ENCODE results near the gene LRP2BP.
"Not testable (repeated sequence)": the region's sequence is repeated elsewhere in the genome, so short reads cannot be mapped to it uniquely, and the experiment has no call there.

Gene LRP2BP

DNA sequence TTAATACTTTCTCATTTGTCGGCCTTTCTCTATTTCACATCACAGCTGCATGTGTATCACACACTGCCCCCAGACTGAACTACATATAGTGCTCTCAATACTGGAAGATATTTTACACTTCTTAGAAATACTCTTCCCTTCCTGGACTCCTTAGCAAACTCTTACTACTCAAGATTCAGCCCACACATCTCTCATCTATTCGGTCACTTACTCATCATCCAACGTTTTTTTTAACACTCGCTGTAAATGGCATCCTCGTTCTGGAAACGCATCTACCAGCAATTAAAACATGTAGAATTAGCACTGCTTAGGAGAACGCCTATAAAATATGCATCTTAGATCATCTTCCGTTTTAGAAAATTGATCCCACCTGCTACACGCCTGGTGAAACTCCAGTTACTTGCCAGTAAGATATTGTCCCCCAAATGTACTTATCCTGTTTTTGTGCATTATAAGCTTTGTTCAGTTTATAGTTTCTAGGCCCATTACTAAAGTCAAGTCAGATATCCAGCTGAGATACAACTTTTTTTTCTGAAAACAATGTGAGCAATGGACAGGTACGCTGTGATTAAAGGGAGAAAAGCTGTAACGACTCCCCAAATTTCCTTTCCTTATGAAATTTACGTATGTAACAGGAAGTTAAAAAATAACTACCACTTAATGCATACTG, 1.0 kb downstream of the LRP2BP start:
- DNase-seq, result no peak

DNA sequence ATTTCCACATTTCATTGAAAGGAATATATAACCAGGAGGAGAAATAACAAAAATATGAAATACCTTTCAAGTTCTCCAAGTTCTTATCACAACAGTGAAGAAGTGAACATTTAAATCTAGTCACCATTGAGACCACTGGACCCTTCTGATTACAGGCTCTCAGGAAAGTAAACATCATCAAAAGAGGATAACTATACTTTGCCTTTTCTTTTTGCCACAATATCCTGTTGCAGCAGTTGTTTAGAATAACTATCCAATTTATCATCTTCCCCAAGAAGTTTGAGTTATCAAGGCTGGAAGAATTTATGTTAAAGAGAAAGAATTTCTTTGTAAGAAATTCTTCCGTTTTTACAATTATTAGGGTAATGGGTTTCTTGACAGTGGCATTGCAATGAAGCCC, 3.6 kb downstream of the LRP2BP start:
- no peak for DNase-seq

DNA sequence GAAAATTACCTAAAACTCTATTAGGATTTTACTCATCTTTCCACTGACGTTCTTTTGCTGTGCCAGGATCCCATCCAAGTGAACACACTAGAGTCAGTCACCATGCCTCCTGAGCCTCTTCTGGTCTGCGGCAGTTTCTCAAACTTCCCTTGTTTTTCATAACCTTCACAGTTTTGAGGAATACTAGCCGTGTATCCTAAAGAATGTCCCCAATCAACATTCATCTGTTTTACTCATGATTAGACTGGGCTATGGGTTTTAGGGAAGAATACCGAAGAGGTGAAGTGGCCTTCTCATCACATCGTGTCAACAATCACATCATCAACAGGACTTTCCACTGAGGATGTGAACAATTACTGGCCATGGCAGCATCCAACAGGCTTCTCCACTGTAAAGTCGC, 4.8 kb downstream of the LRP2BP start:
- DNase-seq, result no peak

DNA sequence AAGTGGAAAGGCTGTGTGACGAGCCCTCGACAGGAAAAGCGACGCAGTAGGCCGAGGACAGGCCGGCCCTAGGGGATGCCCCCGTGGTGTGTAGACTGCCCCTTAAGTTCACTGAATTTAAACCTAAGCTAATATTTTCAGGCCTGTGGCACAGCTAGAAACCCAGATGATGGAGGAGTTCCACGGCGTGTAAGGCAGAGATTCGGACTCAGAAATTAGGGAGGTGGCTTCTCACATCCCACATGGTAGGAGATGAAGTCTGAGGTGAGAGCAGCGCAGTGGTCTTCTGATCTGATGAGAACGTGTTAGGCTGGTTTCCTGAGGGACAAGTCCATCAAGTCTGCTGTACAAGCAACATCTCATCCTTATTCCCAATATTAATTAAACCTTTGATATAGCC, 7.8 kb downstream of the LRP2BP start:
- DNase-seq, result no peak

DNA sequence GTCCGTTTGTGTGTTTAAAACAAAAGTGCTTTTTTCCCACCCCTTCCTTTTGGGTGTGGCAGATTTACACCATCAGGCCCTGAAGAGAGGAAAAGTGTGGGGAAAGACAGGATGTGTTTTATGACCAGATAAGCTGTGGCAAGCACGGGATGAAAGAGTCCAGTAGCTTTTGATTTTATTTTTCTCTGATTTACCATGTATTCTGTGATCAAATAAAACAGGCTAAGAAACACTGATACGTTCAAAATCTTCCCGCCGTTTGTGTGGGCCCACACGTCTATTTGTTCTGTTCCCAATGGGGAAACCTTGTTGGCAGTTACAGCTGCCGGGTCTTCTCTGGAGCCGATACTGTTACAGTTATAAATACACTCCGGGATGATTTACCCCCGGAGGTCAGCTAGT, 10.8 kb downstream of the LRP2BP start:
- DNase-seq, result no peak

DNA sequence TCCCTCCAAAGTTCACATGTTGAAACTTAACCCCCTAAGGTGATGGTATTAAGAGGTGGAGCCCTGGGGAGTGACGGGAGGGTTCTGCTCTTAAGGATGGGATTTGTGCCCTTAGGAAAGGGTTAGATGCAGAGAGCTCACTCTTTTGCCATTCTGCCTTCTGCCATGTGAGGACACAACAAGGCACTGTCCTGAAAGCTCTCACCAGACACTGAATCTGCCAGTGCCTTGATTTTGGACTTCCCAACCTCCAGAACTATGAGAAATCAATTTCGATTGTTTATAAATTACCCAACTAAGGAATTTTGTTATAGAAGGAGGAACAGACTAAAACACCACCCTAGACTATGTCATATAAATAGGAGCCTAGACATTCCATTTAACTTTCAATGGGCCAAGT, 11.7 kb downstream of the LRP2BP start:
- DNase-seq, result no peak

DNA sequence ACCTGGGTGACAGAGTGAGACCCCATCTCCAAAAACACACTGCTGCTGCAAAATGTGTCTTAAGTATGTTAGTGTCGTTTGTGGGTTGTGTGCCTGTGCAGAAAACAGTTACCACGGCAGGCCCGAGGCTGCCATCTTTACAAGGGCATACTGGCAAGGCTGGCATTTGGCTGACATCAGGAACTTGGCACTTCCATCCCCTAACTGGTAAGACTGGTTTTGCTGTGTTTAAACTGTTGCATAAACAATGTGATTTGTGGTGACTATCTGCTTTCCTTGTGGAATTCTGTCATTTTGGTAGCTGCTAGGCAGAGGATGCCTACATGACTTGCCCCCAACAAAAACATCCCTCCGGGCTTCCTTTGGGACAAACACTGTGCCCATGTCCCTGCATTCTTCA, 12.3 kb downstream of the LRP2BP start:
- DNase-seq, result no peak

DNA sequence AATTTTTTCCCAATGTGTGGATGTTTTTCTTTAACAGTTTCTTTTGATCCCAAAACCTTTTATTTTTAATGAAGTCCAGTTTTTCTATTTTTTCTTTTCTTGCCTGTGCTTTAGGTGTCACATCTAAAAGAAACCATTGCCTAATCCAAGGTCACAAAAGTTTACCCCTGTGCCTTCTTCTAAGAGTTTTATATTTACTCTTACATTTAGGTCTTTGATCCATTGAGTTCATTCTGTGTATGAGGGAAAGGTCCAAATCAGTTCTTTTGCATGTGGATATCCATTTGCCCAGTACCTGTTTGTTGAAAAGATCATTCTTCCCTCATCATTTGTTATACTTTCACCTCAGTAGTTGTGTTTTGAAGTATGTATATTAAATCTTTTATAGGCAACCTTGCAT, 13.0 kb downstream of the LRP2BP start:
- no peak for DNase-seq

DNA sequence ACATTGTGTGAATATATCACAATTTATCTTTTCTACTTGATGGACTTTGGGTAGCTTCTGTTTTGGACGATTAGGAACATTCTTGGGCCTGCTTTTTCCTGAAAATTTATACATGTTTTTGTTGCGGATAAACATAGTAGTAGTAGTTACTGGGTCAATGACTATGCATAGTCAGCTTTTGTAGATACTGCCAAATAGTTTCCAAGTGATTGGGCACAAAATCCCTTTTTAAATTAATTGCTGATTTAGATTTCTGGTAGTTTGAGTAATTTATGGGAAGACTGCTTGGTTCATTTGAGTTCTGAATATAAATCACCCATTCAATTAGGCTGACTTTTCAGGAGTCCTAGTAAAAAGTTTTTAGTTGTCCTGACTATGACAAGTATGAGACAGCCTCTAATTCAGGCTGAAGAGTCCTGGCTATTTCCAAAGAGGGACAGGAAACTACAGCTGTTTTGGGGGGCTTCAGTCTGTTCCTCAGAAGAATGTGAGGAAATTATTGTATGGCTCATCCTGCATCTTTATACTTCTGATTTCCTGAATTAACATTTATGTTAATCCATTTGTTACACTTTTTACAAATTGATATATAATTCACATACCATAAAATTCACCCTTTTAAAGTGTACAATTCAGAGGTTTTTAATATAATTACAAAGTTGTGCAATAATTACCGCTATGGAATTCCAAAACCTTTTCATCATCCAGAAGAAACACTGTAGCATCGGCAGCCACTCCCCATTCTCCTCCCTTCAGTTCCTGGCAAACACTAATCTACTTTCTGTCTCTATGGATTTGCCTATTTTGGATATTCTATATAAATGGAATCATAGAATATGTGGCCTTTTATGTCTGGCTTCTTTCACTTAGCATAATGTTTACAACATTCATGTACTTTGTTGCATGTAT, 14.2 kb downstream of the LRP2BP start:
- DNase-seq, result no peak

DNA sequence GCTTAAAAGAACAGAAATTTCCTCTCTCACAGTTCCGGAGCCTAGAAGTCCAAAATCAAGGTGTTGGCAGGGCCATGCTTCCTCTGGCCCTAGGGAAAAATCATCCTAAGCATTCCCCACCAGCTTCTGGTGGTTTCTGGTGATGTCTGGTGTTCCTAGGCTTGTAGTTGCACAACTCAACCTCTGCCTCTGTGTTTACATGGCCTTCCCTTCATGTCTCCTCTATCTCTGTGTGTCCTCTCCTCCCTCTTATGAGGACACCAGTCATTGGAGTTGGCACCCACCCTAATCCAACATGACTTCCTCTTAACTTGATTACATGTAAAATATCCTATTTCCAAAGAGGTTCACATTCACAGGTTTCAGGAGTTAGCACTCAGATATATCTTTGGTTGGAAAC, 15.4 kb downstream of the LRP2BP start:
- no peak for DNase-seq

DNA sequence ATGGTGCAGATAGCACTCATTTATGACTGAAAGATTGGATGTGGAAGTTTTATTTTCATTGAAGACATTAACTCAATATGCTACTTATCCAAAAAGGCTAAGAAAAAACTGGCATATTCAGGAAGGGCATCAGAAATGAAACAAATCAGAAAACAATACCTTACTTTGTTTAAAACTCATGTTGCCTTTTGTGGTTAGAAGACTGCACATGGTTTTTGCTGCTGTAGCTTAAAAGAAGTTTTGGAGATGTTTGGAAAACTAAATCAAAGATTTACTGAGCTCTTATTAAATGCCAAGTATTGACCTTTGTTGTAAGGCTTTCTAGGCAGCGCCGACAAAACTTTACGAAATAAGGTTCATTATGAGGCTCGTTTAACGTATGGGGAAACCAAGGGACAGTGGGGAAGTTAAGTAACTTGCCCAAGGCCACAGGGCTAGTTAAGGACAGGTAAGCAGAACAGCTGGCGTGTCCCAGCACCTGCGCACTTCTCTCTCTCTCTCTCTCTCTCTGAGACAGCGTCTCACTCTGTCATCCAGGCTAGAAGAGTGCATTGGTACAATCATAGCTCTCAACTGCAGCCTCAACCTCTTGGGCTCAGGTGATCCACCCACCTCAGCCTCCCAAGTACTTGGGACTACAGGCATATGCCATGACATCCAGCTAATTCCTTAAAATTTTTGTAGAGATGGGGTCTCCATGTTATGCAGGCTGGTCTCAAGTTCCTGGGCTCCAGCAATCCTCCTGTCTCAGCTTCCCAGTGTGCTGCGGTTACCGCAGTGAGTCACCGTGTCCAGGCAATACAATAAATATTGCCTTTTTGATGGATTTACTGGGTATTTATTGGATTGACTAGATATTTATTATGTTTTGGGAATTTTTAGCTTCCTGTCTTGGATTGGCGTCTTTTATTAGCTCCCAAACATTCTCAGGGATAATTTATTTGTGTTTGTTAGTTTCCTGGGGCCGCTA, 16.1 kb downstream of the LRP2BP start:
- DNase-seq, result no peak

DNA sequence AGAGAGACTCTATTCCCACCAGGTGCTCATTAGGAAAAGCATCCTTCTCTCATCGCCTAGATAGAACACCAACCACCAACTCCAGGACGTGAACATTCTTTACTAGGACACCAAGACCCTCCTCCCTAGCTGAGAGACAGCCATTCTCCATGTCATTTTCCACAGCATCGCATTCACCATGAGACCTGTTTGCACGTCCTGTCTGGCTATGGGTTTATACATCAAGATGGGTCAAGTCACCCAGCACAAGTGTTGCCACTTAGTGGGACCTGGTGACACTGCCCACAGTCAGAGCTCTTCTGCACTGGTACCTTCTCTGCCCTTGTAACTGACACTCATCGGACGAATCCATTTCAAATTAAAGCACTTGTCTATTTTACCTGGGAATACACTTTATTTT, 17.5 kb downstream of the LRP2BP start:
- no peak for DNase-seq

DNA sequence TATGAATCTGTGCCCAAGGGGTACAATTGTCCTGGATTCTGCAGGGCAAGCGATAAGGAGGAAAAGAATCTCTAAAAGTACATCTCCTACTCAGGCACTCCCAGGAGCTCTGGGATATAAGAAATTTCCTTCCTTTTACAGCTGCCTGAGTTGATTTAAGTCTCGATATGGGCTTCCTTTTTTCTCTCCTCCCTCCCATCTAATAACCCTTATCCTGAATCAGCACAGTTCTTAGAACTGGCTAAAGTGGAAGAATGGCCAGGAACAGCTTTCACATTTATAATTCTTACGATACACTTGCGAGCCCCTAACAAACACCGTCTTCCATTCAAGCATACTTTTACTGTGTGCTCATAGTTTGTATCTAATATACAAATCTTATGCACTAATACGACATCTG, 21.2 kb downstream of the LRP2BP start:
- DNase-seq, result no peak

DNA sequence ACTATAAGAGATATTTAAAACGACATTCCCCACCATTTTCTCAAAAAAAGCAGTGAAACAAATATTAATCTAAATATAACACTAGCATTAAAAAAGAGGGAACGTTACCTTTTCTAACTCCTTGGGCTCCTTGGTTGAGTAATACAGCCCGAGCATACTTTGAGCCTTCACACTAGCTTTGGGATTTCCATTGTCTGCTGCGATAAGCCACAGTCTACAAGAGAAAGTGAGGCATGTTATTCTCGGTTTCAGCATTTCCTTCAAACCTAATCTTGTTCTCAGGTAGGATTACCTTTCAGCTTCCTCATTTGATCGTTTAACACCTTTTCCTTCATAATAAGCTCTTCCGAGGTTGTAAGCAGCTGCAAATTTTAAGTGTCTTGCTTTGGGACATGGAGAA, 21.7 kb downstream of the LRP2BP start:
- no peak for DNase-seq

DNA sequence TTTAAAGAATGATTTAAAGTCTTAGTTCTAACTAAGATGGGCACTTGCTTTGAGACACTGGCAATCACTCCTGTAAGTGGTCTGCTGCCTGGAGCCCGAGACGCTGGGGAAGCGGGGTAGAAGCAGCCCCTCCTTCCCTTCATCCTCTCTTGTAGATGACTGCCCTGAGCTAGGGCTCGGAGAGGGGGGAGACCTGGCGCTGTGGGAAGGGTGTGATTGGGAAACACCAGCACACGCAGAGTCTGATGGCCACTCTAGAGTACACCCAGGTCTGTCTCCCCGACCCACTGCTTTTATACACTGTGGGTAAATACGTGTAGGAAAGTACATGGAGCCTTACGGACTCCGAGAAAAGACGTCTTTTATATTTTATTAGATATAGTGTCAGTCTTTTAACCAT, 24.0 kb downstream of the LRP2BP start:
- DNase-seq, result no peak

DNA sequence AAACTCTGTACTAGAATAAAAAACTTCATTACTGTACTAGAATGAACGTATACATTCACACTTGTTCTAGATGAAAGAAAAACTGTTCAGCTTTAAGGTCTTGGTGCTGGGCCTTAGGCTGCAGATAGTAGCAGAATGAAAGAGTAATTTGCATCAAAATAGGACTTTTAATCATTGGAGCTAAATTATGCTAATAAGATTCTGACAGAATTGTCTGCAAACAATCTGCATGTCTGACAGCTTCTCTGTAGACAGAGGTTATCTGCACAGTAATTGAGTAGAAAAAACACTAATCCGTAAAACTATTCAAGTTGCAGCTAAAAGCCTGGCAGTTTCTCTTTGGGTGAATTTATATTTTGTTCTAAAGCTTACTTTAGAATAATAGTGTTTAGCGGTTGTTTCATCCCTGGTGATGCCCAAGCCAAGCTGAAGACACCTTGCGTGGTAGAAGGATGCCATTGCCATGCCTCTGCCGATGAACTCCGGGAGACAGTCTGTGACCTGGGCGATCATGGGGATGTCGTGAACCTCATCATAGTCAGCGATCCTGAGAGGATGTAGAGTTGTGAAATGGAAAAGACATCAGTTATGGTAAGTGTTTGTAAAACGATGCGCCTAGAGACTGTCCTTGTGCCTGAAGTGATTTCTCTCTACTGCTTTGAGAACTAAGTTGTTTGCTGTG, 25.3 kb downstream of the LRP2BP start:
- no peak for DNase-seq

DNA sequence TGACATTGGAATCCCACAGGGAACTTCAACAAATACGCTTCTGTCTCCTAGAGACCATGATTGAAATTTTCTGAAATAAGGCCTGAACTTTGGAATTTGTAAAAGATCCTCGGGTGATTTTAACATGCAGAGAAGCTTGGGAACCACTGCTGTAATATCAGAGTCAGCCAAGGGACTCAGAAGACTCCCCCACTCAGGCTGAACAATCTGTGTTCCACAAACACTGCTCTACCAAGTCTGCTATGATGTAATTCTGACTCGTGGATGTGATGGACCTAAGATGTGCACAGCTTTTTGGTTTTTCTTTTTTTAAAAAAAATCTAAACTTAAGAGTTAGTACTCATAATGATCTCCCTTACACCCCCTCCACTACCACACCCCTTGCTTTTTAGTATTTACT, 26.0 kb downstream of the LRP2BP start:
- no peak for DNase-seq

DNA sequence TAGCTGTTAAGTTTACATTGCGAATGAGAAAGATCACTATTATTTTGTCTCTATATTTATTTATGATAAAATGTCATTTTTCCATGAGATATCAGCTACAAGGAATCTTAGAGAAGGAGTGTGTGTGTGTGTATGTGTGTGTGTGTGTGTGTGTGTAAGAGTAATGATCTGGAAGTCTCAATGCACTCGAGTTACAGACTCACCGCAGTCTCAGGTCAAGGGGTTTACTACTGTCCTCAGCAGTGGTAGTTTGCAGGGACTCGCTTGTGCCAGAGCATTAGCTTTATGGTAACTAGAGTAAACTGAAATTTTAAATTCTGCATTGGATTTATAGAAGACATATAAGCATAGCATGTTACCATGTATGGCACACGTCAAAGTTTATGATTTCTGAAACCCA, 30.8 kb downstream of the LRP2BP start:
- no peak for DNase-seq

DNA sequence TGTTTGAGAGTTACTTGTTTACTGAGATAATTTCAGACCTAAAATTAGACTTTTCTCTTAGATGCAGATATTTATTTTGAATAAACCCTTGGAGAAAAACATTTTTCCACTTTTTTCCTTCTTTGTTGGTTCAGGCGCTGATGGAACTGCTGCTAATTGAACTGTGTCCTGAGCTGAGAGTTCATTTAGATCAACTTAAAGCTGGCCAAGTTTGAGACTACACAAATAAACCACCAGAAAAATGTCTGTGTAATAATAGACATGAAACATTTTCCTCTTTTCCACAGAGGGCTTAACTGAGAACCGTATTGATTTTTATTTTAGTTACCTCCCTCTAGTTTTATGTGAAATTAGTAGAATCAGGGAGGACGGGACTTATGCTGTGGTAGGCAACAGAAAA, 32.5 kb downstream of the LRP2BP start:
- DNase-seq, result no peak

DNA sequence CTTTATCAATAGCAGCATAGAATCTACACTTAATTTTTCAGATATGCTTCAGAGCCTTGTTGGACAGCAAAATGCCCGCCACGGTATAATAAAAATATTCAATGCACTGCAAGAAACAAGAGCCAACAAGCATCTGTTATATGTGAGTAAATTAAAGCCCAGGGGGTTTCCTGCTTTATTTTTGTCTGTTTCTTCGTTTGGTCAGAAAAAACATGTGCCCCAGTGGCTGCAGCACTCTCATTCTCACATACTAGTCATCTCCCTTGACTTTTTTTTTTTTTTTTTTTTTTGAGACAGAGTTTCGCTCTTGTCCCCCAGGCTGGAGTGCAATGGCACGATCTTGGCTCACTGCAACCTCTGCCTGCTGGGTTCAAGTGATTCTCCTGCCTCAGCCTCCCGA, 33.2 kb downstream of the LRP2BP start:
- DNase-seq, result not testable (repeated sequence)

DNA sequence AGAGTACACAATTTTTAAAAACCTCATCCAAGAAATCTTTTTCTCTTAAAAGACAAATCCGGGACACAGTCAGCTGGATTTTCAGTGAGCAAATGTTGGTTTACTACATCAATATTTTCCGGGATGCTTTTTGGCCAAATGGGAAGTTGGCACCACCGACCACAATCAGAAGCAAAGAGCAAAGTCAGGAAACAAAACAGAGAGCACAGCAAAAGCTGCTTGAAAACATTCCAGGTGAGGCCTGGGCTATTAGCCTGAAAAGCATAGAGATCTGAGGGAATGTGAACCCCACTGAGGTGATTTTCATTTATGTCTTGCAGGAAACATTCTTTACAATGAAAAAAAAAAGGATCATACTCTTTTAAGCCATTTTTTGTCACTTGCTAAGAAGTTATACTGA, 33.9 kb downstream of the LRP2BP start:
- no peak for DNase-seq

DNA sequence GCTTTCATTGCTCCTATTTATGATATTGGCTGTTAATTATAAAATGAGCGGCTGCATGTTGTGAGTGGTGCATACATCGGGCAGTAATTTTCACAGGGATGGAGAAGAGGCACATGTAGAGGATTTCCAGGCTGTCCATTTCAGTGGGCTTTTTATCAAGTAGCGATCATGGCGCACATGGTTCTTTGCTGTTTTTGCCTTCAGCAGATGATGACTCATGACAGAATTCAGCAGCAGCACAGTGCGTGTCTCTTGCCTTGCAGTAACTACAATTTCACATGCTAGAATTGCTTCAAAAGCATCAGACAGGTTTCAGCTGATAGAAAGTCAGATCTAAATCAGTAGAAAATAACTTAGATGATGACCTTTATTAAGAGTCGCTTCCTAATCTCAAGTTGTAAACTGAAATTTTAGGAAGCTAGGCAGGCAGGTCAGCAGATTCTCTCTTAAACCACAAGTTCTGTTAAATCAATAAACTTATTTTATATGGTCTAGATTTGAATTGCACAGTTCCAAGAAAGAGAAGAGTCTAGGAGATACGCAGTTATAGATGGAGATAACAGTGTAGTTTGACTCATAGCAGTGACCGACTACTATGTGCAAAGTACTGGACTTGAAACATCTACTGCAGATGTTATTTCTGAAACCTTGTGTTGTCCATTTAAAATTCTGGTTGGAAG, 35.8 kb downstream of the LRP2BP start:
- DNase-seq, result no peak

Measured in bone marrow (tissue), 2 donors.